ENCODE results near the gene SIRPA. TPM values are rescaled to one million over a fixed set of nuclear protein-coding genes. Genes with fewer than 3 reads are reported as not detected.

The SIRPA gene
- total RNA-seq, 4 donors from 2014 or later, result 11.5 to 34.6 (median 20.2) TPM

DNA sequence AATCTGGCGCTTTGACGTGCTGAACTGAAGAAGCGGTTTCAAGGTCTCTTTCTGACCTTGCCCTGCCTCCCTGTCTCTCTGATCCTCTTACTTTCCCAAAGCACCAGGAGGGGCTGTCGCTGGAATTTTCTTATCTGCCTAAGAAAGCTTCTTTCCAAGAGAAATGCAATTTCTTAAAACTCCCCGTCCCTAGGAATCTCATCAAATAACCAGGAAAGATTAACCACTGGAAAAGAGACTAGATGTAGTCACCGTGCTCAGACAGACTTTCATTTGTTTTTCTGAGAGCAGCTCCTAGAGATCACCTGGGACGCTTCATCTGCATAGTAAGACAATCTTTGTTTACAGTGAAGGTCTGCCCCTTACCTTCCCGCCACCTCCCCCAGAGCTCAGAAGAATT lies 60.0 kb downstream of the SIRPA start:
- TF ChIP-seq, protein P1, sequence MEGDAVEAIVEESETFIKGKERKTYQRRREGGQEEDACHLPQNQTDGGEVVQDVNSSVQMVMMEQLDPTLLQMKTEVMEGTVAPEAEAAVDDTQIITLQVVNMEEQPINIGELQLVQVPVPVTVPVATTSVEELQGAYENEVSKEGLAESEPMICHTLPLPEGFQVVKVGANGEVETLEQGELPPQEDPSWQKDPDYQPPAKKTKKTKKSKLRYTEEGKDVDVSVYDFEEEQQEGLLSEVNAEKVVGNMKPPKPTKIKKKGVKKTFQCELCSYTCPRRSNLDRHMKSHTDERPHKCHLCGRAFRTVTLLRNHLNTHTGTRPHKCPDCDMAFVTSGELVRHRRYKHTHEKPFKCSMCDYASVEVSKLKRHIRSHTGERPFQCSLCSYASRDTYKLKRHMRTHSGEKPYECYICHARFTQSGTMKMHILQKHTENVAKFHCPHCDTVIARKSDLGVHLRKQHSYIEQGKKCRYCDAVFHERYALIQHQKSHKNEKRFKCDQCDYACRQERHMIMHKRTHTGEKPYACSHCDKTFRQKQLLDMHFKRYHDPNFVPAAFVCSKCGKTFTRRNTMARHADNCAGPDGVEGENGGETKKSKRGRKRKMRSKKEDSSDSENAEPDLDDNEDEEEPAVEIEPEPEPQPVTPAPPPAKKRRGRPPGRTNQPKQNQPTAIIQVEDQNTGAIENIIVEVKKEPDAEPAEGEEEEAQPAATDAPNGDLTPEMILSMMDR (IDR thresholded peaks at IDR 0.05), result no peak
- TF ChIP-seq POLR2A (IDR thresholded peaks at IDR 0.05), result no peak
- H3K4me1 ChIP-seq, result no peaks in the 10 kb centered on the region
- H3K36me3 ChIP-seq, result no peaks in the 10 kb centered on the region
- no peak overlapping the region for H3K4me3 ChIP-seq
- intact Hi-C loops (cut with DNase I; ENCODE audit: low total_unique reads), result no loop called here
- no peaks in the 10 kb centered on the region for H3K27me3 ChIP-seq
- no peaks in the 10 kb centered on the region for H3K9me3 ChIP-seq
- no peak overlapping the region for H3K27ac ChIP-seq
- no peak for DNase-seq

DNA sequence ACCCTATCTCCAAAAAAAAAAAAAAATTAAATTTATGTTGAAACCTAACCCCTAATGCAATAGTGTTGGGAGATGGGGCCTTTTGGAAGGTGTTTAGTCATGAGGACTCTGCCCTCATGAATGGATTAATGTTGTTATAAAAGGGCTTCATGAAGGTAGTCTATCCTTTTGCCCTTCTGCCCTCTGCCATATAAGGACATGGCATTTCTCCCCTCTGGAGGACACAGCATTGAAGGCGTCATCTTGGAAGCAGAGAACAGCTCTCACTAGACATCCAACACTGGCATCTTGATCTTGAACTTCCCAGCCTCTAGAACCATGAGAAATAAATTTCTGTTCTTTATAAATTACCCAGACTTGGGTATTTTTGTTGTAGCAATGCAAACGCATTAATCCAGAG lies 63.2 kb downstream of the SIRPA start:
- no peak overlapping the region for H3K27ac ChIP-seq
- intact Hi-C loops (cut with DNase I; ENCODE audit: low total_unique reads), result no loop called here
- DNase-seq, result no peak
- TF ChIP-seq, protein P1 (IDR thresholded peaks at IDR 0.05), result no peak
- no peak for TF ChIP-seq POLR2A (IDR thresholded peaks at IDR 0.05)
- no peaks in the 10 kb centered on the region for H3K36me3 ChIP-seq
- no peaks in the 10 kb centered on the region for H3K9me3 ChIP-seq
- no peaks in the 10 kb centered on the region for H3K4me1 ChIP-seq
- no peaks in the 10 kb centered on the region for H3K27me3 ChIP-seq
- H3K4me3 ChIP-seq, result no peak overlapping the region

DNA sequence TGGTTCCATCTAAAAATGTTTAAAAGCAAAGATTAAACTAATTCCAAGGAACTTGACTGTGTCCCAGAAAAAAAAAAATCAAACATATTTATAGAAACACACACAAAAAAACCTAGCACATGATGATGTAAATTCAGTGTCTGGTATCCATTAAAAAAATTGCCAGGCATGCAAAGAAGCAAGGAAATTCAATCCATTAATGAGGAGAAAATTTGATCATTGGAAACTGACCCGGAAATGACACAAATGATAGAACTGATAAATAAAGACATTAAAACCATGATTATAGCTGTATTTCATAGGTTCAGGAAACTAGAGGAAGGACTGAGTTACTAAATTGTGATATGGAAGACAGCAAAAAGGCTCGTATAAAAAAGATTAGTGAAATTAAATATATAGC lies 63.9 kb downstream of the SIRPA start:
- TF ChIP-seq, protein P1 (IDR thresholded peaks at IDR 0.05), result no peak
- no peak for TF ChIP-seq POLR2A (IDR thresholded peaks at IDR 0.05)
- intact Hi-C loops (cut with DNase I; ENCODE audit: low total_unique reads), result no loop called here

DNA sequence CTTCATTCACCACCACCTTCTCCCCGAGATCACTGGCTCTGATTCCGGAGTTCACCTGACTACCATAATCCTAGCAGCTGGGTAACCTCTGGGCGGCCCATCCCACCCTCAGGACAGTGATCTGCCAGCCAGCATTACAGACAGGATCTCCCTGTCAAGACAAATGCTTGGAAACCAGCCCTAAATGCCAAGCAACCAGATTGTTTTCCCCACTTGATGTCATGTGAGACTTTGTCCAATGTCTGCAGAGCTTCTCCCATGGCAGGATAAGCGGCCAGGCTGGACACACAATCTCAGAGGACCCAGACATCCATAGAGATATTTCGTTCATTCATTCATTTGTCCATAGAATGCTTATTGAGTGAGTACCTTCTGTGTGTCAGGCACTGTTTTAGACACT lies 66.2 kb downstream of the SIRPA start:
- TF ChIP-seq, protein P1 (IDR thresholded peaks at IDR 0.05), result no peak
- no peak for TF ChIP-seq POLR2A (IDR thresholded peaks at IDR 0.05)
- Histone ChIP-seq H3K27ac (no peak overlapping the region), H3K36me3 (no peaks in the 10 kb centered on the region), H3K4me3 (no peak overlapping the region), H3K9me3 (no peaks in the 10 kb centered on the region), H3K4me1 (no peaks in the 10 kb centered on the region), H3K27me3 (no peaks in the 10 kb centered on the region)
- intact Hi-C loops (cut with DNase I; ENCODE audit: low total_unique reads), result no loop called here
- DNase-seq, result no peak

More for the DNA sequence above, 63.9 kb downstream of the SIRPA start:
- Histone ChIP-seq H3K27me3 (no peaks in the 10 kb centered on the region), H3K27ac (no peak overlapping the region), H3K9me3 (no peaks in the 10 kb centered on the region), H3K4me3 (no peak overlapping the region), H3K36me3 (no peaks in the 10 kb centered on the region), H3K4me1 (no peaks in the 10 kb centered on the region)
- DNase-seq, result no peak

DNA sequence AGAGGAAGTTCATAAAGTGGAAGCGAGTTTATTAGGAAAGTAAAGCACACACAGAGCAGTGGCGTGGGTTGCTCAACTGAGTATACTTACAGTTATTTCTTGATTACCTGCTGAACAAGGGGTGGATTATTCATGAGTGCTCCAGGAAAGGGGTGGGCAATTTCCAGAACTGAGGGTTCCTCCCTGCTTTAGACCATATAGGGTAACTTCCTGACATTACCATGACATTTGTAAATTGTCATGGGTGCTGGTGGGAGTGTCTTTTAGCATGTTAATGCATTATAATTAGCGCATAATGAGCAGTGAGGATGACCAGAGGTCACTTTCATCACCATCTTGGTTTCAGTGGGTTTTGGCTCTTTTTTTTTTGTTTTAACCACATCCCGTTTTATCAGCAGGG lies 68.9 kb downstream of the SIRPA start:
- no peaks in the 10 kb centered on the region for H3K36me3 ChIP-seq
- no peak overlapping the region for H3K4me3 ChIP-seq
- intact Hi-C loops (cut with DNase I; ENCODE audit: low total_unique reads), result no loop called here
- TF ChIP-seq, protein P1 (IDR thresholded peaks at IDR 0.05), result no peak
- no peak for TF ChIP-seq POLR2A (IDR thresholded peaks at IDR 0.05)
- no peaks in the 10 kb centered on the region for H3K27me3 ChIP-seq
- no peak for DNase-seq
- no peaks in the 10 kb centered on the region for H3K9me3 ChIP-seq
- H3K4me1 ChIP-seq, result no peaks in the 10 kb centered on the region
- no peak overlapping the region for H3K27ac ChIP-seq
